KMS-11 (cell line): ENCODE measurements around the gene CELF4.
"Not testable (repeated sequence)": the region's sequence is repeated elsewhere in the genome, so short reads cannot be mapped to it uniquely, and the experiment has no call there.

Experiments
- H2AFZ ChIP-seq: fragments of 200-600 bp; sonication (generic); 2 replicates; pipeline ENCODE4 v1.6.1; 2016; ENCODE audit warnings: antibody characterized with exemption, mixed run types, low read depth
- H3K27ac ChIP-seq: fragments of 200-600 bp; sonication (generic); 2 replicates; pipeline ENCODE4 v1.6.1; 2016; ENCODE audit warnings: mild to moderate bottlenecking, mixed run types
- H3K27me3 ChIP-seq: fragments of 200-600 bp; sonication (generic); 2 replicates; pipeline ENCODE4 v1.6.1; 2017; ENCODE audit warnings: mild to moderate bottlenecking, low read depth, mixed run types, moderate library complexity; ENCODE audit not compliant: insufficient read depth
- H3K36me3 ChIP-seq: fragments of 200-600 bp; sonication (generic); 2 replicates; pipeline ENCODE4 v1.6.1; 2017; ENCODE audit warnings: mild to moderate bottlenecking, mixed run types; ENCODE audit not compliant: insufficient read depth
- H3K4me1 ChIP-seq: fragments of 200-600 bp; sonication (generic); 2 replicates; pipeline ENCODE4 v1.6.1; 2016; ENCODE audit warnings: mild to moderate bottlenecking, low read depth, mixed run types; ENCODE audit not compliant: poor library complexity, severe bottlenecking
- H3K4me2 ChIP-seq: fragments of 200-600 bp; sonication (generic); 2 replicates; pipeline ENCODE4 v1.7.0; 2016; ENCODE audit warnings: mild to moderate bottlenecking, mixed run types
- H3K4me3 ChIP-seq: fragments of 200-600 bp; sonication (generic); IDR thresholded peaks from 2 replicates; pipeline ENCODE4 v1.6.1; 2017; ENCODE audit warnings: low read depth, low read length, mixed read lengths; ENCODE audit not compliant: insufficient read depth
- H3K79me2 ChIP-seq: fragments of 200-600 bp; sonication (generic); 2 replicates; pipeline ENCODE4 v1.6.1; 2016; ENCODE audit warnings: low read depth, mixed run types; ENCODE audit not compliant: insufficient read depth
- H3K9ac ChIP-seq: fragments of 200-600 bp; sonication (generic); 2 replicates; pipeline ENCODE4 v1.6.1; 2016; ENCODE audit warnings: mild to moderate bottlenecking, mixed run types
- H4K20me1 ChIP-seq: fragments of 200-600 bp; sonication (generic); 2 replicates; pipeline ENCODE4 v1.6.1; 2016; ENCODE audit warnings: mild to moderate bottlenecking, mixed run types; ENCODE audit not compliant: insufficient read depth
- TF ChIP-seq, protein P1 (sequence below): fragments of 200-600 bp; sonication (generic); conservative IDR thresholded peaks from 2 replicates; pipeline ENCODE4 v1.6.1; 2017; ENCODE audit warnings: low read depth, mild to moderate bottlenecking, antibody characterized with exemption, low read length, moderate library complexity, mixed read lengths

Gene CELF4

DNA sequence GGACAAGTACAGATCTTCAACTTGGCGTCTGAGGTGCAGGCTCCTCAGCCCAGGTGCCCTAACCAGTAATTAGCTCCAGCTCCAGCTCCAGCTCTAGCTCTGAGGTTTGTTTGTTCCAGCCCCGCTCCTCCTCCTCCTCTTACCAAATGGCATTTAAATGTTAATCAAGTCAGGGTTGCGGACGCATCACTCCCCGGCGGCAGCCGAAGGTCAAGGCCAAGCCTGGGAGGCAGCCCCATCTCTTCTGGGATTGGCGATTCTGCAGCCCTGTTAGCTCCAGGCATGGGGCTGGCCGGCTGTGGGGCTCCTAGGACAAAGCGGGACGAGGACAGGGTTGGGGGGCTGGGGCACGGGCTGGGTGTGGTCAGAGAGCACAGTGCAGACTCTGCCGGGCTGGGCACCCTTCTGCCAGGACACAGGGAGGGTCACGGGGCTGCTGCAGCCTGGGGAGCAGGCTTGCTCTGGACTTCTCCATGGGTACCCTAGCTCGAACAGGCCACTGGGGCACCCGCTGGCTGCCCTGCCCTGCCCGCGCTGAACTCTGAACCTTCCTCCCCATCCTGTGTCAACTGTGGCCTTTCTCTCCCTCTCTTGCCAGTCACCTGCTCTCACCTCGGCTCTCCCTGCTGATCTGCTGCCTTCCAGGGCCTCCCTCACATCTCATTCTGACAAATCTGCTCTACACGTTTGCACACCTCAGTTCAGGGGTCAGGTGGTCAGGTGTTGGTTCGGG is 203.3 kb downstream of the CELF4 start:
- TF ChIP-seq, protein P1, sequence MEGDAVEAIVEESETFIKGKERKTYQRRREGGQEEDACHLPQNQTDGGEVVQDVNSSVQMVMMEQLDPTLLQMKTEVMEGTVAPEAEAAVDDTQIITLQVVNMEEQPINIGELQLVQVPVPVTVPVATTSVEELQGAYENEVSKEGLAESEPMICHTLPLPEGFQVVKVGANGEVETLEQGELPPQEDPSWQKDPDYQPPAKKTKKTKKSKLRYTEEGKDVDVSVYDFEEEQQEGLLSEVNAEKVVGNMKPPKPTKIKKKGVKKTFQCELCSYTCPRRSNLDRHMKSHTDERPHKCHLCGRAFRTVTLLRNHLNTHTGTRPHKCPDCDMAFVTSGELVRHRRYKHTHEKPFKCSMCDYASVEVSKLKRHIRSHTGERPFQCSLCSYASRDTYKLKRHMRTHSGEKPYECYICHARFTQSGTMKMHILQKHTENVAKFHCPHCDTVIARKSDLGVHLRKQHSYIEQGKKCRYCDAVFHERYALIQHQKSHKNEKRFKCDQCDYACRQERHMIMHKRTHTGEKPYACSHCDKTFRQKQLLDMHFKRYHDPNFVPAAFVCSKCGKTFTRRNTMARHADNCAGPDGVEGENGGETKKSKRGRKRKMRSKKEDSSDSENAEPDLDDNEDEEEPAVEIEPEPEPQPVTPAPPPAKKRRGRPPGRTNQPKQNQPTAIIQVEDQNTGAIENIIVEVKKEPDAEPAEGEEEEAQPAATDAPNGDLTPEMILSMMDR: no peak
- Histone ChIP-seq H3K4me2 (no peak overlapping the region), H3K79me2 (no peaks in the 10 kb centered on the region), H3K4me1 (no peaks in the 10 kb centered on the region), H2AFZ (no peak overlapping the region), H3K36me3 (no peaks in the 10 kb centered on the region), H3K4me3 (no peak overlapping the region), H3K27ac (no peak overlapping the region), H3K27me3 (no peaks in the 10 kb centered on the region), H4K20me1 (no peaks in the 10 kb centered on the region), H3K9ac (no peak overlapping the region)

DNA sequence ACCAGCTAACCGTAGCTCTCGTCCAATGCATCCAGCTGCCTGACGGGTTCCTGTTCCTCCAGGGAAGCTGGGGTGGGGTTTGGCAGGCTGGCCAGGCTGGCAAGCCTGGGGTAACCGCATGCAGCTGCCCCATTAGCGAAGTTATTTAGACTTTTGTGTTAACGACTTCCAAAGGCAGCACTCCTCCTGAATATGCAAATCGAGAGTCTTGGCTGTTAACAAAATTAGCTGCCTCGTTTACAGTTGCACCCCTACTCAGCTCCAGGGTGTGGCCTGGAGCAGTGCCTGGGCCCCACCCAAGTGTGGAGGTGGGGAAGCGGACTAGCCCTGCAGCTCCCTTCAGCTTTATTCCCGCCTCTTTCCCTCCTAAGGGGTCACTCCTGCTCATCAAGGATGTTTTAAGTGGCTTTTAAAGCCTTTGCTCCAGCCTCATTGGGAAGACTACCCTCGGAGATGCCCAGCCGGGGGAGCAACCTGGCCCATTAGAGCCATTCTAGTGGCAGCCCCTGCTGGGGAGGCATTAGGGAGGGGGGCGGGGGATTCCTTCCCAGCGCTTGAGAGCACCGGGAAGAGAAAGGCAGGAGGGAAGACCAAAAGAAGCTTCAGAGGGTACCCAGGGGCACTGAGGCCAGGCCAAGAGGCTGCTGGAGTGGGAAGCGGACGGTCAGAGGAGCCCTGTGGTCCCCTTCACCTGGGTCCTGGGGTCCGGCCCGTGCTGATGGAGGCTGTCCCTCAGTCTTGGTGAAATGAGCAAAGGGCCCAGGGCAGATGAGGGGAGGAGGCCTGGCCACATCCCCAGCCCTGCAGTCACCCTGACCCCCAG is 204.1 kb downstream of the CELF4 start:
- H3K36me3 ChIP-seq: no peaks in the 10 kb centered on the region
- H2AFZ ChIP-seq: no peak overlapping the region
- H3K79me2 ChIP-seq: no peaks in the 10 kb centered on the region
- TF ChIP-seq, protein P1: no peak
- no peak overlapping the region for H3K4me3 ChIP-seq
- no peak overlapping the region for H3K27ac ChIP-seq
- H3K4me2 ChIP-seq: no peak overlapping the region
- H4K20me1 ChIP-seq: no peaks in the 10 kb centered on the region
- no peaks in the 10 kb centered on the region for H3K4me1 ChIP-seq
- no peaks in the 10 kb centered on the region for H3K27me3 ChIP-seq
- H3K9ac ChIP-seq: no peak overlapping the region

DNA sequence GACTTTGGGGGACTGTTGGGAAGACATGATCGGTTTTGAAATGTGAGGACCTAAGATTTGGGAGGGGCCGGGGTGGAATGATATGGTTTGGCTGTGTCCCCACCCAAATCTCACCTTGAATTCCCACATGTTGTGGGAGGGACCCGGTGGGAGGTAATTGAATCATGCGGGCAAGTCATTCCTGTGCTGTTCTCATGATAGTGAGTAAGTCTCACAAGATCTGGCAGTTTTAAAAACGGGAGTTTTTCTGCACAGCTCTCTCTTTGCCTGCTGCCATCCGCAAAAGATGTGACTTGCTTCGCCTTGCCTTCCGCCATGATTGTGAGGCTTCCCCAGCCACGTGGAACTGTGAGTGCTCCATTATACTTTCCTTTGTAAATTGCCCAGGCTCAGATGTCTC is 207.5 kb downstream of the CELF4 start:
- not testable (repeated sequence) for H2AFZ ChIP-seq, H3K4me1 ChIP-seq, H3K27me3 ChIP-seq, H3K27ac ChIP-seq, H3K4me3 ChIP-seq, H3K9ac ChIP-seq, H4K20me1 ChIP-seq, H3K4me2 ChIP-seq, H3K36me3 ChIP-seq, H3K79me2 ChIP-seq

DNA sequence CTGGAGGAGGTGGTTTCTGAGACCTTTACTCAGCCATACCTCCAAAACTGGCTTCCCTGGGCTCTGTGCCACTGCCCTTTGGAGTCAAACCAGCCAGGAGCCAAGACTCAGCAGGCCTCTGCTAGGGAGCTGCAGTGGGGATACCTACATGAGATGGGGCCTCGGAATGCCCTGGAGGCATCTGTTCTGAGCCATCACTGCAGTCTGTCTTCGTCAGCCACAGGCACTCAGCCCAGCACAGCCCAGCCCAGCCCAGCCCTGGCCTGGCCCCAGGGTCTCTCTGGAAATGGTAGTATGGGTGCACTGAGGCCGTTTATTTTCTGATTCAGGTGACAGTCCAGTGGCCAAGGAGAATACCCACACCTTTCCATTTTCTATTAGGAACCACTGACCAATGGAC is 209.8 kb downstream of the CELF4 start:
- TF ChIP-seq, protein P1: no peak
- Histone ChIP-seq H3K27me3 (no peaks in the 10 kb centered on the region), H3K4me1 (no peaks in the 10 kb centered on the region), H3K36me3 (no peaks in the 10 kb centered on the region), H3K4me2 (no peak overlapping the region), H3K27ac (no peak overlapping the region), H4K20me1 (no peaks in the 10 kb centered on the region), H2AFZ (no peak overlapping the region), H3K9ac (no peak overlapping the region), H3K79me2 (no peaks in the 10 kb centered on the region), H3K4me3 (no peak overlapping the region)

DNA sequence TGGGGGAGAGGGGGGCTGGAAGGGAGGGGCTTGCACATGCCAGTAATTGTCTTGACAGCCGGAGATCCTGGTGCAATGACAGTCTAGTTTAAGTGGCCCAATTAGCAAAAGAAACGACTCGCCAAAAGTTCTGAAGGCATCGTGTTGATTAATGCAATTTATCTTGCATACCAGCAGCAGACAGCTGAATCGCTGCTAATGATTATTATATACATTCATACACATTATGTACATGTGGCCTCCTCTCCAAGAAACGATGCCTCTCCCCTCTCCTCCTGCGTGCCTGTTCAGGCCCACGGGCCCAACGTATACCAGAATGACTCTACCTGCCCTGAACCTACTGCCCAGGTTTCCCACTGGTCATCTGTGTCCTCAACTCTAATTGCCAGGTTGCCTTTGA is 214.5 kb downstream of the CELF4 start:
- Histone ChIP-seq H3K4me2 (no peak overlapping the region), H3K27ac (no peak overlapping the region), H3K4me3 (no peak overlapping the region), H3K27me3 (no peaks in the 10 kb centered on the region), H3K79me2 (no peaks in the 10 kb centered on the region), H2AFZ (no peak overlapping the region), H4K20me1 (no peaks in the 10 kb centered on the region), H3K4me1 (no peaks in the 10 kb centered on the region), H3K36me3 (no peaks in the 10 kb centered on the region), H3K9ac (no peak overlapping the region)
- TF ChIP-seq, protein P1: no peak
